ENCODE data around the gene FILIP1L.

The FILIP1L gene

GRCh38 chr3:100114413-100115030 lies at the start of gene FILIP1L:
Gene FILIP1L, minus strand, starts transcription at chr3:100114501.
- DNase-seq, result no peak

DNA sequence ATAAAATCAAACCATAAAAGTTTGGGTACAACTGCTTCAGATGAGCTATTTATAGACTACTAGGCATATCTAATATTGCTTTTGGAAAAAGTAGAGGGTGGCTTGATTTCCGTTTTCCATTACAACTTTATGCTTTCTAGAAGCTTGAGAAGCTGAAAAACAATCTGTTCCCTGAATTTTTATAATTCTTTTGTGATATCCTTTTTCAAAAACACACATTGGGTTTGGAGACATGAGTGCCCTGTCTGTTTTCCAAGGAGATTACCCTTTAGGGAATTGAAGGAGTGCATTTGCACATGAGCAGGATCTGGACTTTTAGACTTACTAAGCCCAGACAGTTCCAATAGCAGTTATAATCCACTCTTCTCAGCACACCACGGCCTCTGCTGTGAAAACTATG lies 49.5 kb upstream of the FILIP1L start:
- no peak for DNase-seq

DNA sequence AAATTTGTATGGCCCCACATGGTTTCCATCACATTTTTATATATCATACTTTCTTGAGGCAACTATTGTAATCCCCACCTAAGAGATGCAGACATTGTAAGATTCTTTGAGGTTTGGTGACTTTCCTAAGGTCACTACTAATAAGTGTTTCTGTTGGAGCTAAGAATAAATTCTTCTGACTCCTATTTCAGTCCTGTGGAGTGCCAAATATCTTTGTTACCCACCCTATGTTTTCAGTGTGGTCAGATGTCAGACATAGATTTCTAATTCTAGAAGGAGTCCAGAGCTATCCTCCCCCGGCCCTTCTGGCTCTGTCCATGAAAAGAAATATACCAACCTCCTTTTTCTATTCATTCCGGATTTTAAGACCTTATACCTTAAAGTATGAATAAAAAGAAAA lies 46.2 kb upstream of the FILIP1L start:
- no peak for DNase-seq

GRCh38 chr3:100159331-100160153 lies 45.2 kb upstream of the FILIP1L start:
- no peak for DNase-seq

DNA sequence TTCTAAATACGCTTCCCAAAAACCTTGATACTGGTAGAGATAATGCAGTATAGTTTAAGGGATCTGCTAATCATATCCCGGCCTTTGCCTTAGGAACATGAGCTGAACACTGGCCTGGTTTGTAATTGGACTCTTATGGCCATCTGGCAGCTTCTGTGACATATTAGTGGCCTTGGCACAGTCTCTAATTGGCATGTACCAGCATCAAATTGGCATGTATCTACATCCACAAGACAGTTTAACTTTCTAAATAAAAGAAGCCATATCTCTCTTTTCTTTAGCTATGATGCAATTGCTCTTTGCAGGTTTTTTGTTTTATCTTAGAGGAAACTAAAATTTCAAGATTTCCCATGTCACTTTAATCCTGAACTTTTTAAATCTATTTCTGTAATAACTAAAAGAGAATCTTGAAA lies 44.6 kb upstream of the FILIP1L start:
- peak; percentile 55 for DNase-seq

GRCh38 chr3:100157685-100158084 lies 43.4 kb upstream of the FILIP1L start:
- no peak for DNase-seq

DNA sequence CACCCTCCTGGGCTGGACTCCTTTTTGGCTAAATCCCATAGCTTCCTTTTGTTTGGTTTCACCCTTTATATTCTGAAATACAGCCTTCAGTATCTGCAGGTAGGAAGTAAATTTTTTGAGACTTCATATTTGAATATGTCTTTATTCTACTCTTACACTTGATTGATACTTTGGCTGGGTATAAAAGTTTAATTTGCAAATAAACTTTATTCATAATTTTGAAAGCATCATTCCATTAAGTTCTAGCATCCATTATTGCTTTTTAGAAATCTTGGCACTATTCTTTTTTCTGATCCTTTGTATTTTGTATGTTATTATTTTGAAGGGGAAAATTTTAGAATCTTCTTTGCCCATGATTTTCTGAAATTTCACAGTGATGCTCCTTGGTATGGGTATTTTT lies 41.3 kb upstream of the FILIP1L start:
- DNase-seq, result no peak

- no peak for DNase-seq
Observed at GRCh38 chr3:100155128-100155527, 40.8 kb upstream of the FILIP1L start.

GRCh38 chr3:100154171-100154570 lies 39.9 kb upstream of the FILIP1L start:
- DNase-seq, result no peak

DNA sequence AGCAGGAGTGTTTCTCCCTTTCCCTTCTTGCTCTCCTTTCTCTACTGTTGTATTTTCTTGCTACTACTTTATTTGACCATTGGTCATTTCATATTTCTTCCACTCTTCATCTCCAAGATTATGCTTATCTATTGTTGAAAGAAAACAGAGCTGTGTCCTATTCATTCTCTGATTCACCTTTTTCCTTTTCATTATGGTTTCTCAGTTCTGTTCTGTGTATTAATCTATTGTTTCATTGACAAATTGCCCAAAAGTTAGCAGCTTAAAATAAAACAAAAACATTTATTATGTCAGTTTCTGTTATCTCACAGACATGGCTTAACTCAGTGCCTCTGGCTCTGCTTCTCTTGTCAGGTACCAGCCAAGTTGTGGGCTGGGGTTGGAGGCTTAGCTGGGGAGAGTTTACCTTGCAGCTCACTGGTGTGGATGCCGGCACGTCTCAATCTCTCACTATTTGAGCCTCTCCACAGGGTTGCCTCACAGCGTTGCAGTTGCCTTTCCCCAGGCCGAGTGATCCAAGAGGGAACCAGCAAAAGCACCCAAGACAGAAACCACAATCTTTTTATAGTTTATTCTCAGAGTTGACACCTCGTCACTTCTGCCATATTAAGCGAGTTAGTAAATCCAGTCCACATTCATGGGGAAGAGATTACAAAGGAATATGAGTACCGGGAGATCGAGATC lies 36.9 kb upstream of the FILIP1L start:
- DNase-seq, result no peak

DNA sequence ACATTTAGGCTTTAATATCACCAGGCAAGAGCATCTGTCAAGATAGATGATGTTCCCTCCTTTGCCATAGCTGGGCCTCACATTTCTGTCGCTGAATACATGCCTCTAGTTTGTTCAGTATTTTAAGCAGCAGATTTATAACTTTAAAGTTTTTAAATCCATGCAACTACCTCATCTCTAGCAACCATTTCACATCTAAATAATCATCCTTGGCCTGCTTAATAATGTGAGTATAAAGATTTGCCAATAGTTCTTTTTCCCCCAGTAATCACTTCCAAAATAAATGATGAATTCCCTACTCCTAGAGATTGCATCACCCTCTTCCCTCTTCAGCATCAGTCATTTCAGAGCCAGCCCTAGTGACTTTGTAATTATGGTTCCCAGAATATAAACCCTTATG lies 36.2 kb upstream of the FILIP1L start:
- no peak for DNase-seq

DNA sequence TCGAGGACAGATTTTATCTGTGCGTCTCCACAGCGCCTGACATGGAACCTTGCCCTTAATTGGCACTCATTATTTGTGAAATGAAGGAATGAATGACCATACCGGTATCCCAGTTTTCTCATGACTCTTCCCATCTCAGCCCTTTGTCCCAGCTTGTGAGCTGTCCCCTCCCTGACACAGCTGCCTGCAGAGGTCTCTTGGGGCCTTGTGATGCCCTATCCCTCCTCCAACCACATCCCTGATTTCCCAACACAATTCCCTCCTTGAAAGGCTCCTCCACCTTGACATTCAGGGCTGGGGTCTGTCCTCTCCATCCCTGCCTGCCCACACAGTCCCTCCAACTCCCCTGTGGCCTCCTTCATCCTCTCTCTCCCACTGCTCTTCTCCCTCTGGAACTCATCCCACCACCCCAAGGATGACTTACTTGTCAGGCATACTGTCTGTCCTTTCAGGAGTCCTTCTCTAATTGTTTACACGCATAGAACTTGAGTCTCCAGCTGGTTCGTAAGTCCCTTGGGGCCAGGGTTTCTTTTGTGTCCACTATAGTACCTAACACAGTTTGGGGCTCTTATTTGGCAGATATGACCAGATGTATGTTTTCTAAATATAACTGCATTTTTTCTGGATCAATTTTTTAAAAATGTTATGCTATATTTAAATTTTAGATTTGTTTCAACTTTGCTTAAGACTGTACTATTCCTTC lies 35.6 kb upstream of the FILIP1L start:
- no peak for DNase-seq

DNA sequence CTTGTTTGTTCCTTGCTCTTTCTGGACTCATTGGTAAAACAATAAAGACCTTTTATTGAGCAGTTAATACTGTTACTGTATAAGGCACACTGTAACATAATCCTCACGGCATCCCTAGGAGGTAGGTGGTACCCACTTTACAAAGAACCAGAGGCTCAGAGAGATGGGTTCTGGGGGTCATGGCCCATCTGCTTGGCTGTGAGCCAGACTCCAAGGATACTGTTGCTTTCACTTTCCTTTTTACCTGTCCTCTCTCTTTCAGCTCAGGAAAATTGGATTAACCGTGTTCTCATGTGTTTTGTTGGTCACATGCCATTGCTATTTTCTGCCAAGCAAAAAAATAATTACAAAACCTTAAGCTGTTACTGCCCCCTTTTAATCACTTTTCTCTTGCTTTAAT lies 34.8 kb upstream of the FILIP1L start:
- DNase-seq, result no peak

- no peak for DNase-seq
Observed at GRCh38 chr3:100144255-100144866, 30.1 kb upstream of the FILIP1L start.

GRCh38 chr3:100141586-100141985 lies 27.3 kb upstream of the FILIP1L start:
- DNase-seq, result no peak

DNA sequence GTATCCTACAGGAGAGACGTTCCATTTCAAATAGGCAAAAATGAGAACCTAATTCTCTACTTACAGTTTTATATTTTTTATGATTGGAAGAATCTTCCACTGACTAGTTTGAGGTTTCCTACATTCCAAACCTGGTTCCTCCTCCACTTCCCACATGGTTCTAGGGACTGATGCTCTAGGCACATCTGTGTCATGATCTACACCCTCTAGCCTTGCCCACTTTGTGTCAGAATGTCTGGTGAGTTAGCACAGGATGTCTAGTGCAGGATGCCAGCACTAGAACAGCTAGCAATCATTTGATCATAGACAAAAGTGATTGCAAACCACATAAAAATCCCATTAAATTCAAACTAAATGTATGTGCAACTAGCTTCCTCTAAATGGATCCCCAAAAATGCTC lies 26.7 kb upstream of the FILIP1L start:
- DNase-seq, result no peak

DNA sequence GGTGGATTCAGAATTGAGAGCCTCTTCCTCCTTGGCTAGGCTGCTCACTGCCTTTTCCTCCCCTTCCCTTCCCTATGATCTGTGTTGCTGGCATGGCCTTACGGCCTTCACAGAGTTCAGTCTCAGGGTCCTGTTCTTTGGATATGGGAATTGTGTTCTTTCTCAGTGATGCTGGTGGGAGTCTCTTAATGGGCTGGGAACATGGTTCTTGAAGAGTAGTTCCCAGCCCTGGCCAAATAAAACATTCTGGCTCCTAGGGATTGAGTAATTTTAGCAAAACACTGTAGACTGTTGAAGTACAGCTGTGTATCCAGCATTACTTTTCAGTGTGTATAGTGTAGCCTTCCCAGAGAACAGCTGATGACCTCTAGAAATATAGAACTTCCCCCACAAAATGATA lies 22.6 kb upstream of the FILIP1L start:
- no peak for DNase-seq

DNA sequence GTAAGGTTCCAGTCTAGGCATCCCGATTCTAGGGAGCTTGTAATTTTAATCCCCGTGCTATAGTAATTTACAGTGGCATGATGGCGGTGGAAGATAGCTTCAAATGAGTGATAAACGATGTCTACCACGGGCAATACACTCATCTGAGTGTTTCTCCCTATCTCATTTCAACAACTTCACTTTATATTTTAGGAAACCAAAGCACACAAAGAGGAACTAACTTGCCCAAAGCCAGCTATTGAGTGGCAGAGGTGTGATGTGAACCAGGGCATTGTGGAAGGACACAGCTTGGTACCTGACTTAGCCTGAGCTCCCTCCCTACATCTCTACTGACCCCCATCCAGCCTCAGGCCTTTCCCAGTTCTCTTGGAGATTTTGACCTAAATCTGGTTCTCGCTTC lies 16.9 kb upstream of the FILIP1L start:
- DNase-seq, result no peak

GRCh38 chr3:100129941-100130340 lies 15.6 kb upstream of the FILIP1L start:
- no peak for DNase-seq

DNA sequence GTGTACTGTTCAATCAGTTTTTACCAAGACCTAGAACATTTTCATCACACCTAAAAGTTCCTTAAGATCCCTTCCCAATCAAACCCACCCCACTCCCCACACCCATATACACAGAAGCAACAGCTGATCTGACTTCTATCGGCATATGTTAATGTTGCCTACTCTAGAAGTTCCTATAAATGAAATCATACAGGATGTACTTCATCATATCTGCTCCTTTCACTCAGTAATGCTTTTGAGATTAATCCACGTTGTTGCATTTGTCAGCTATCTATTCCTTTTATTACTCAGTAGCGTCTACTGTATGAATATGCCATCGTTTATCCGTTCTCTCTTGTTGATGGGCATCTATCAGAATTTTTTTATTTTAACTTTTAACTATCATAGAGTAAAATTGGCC lies 14.3 kb upstream of the FILIP1L start:
- DNase-seq, result no peak

DNA sequence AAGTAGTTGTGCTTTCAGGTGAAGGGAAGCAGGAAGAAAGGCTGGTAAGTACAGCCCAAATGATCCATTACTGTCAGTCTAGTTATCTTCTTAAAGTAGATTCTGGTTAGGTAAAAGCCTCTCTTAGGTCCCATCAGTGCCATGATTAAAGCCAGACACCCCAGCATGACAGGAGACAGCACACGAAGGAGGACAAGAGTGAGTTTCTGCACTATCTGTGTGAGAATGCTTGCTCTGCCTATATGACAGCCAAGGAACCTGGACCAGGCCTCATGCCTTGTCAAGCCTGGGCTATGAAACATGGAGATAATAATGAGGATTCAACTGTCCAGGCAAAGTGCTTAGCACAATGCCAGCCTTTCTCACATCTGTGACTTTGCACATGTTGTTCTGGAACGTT lies 13.5 kb upstream of the FILIP1L start:
- DNase-seq, result no peak

DNA sequence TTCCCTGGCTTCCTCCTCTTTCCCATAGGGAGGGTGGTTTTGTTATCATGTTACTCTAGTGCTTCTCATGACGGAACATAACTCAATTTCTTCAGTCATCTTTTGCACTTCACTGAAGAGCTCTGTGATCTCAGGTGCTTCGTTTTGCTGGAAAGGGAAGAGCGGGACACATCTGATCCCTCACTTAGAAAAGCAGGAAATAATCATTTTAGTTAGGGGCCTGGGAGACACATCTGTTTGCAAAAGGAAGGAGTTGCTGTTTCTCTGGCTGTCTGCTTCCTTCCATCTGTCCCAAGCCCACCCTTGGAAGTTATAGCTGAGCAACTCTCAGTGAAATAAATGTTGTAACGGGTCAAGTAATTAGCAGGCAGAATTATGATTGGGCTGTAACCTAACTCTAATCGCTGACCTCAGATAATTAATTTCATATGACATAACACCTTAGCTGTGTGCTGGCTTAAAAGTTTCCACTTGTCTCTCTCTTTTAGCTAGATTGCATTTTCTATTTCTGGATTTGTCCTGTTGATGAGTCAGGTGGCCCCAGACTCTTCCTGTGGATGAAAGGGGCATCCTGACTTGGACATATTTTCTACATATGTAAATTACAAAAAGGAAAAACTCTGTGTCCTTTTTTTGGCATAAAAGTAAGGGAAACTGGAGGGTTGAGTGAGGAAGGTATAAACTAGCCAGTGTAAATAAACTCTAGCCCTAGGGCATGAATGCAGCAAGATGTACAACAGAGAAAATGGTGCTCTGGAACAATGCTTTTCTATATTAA lies 11.0 kb upstream of the FILIP1L start:
- no peak for DNase-seq

All from NCI-H1092 (cell line).